HepG2 (cell line): Measurements from ENCODE around the gene CLN6. TPM values are rescaled to one million over a fixed set of nuclear protein-coding genes. Genes with fewer than 3 reads are reported as not detected.

Experiments used
- KAT2B ChIP-seq: fragments of 150-350 bp; IDR thresholded peaks from 2 replicates; pipeline ENCODE4 v1.6.1; 2014; ENCODE audit warnings: low read depth, low read length, borderline replicate concordance
- KAT7 ChIP-seq: IDR thresholded peaks from 2 replicates; pipeline ENCODE4 v1.6.1; 2018; ENCODE audit warnings: borderline replicate concordance, missing compliant biosample characterization
- MAFK ChIP-seq, 2 experiments: IDR thresholded peaks in 1 of 2; conservative IDR thresholded peaks in 1 of 2; 2 replicates each; pipeline ENCODE4 v1.6.1; 2011; ENCODE audit warnings: improper control_type of control experiment in 2 of 2, low read length in 2 of 2
- NFAT5 ChIP-seq: sonication (generic); formaldehyde crosslinking; IDR thresholded peaks from 2 replicates; pipeline ENCODE4 v1.4.0; 2020; ENCODE audit warnings: missing genetic modification reagents
- RELA ChIP-seq: sonication (generic); formaldehyde crosslinking; IDR thresholded peaks from 2 replicates; pipeline ENCODE4 v1.4.0; 2020; ENCODE audit warnings: missing genetic modification reagents
- RXRB ChIP-seq: IDR thresholded peaks from 2 replicates; pipeline ENCODE4 v1.6.1; 2016; ENCODE audit warnings: borderline replicate concordance, missing genetic modification reagents, missing compliant biosample characterization
- SNAPC4 ChIP-seq: sonication (generic); formaldehyde crosslinking; IDR thresholded peaks from 2 replicates; pipeline ENCODE4 v1.4.0; 2020; ENCODE audit warnings: mild to moderate bottlenecking, missing genetic modification reagents
- SRY ChIP-seq: sonication (generic); formaldehyde crosslinking; IDR thresholded peaks from 2 replicates; pipeline ENCODE4 v1.8.0; 2022; ENCODE audit warnings: mild to moderate bottlenecking, missing genetic modification reagents
- THYN1 ChIP-seq: sonication (generic); formaldehyde crosslinking; IDR thresholded peaks from 2 replicates; pipeline ENCODE4 v1.8.1; 2023; ENCODE audit warnings: low read depth, mild to moderate bottlenecking, moderate library complexity, missing genetic modification reagents, borderline replicate concordance
- TRIM24 ChIP-seq: sonication (generic); formaldehyde crosslinking; IDR thresholded peaks from 2 replicates; pipeline ENCODE4 v1.8.0; 2022; ENCODE audit warnings: mild to moderate bottlenecking, missing genetic modification reagents
- ZKSCAN8 ChIP-seq: IDR thresholded peaks from 2 replicates; pipeline ENCODE4 v1.6.1; 2016; ENCODE audit warnings: borderline replicate concordance, missing genetic modification reagents, missing compliant biosample characterization
- ZNF10 ChIP-seq: sonication (generic); formaldehyde crosslinking; IDR thresholded peaks from 2 replicates; pipeline ENCODE4 v1.4.0; 2020; ENCODE audit warnings: mild to moderate bottlenecking, low read depth, missing genetic modification reagents, borderline replicate concordance
- ZNF224 ChIP-seq: sonication (generic); formaldehyde crosslinking; IDR thresholded peaks from 2 replicates; pipeline ENCODE4 v1.5.0; 2020; ENCODE audit warnings: mild to moderate bottlenecking, missing genetic modification reagents
- ZNF619 ChIP-seq: sonication (generic); formaldehyde crosslinking; IDR thresholded peaks from 2 replicates; pipeline ENCODE4 v1.4.0; 2020; ENCODE audit warnings: mild to moderate bottlenecking, missing genetic modification reagents
- ZNF747 ChIP-seq: sonication (generic); formaldehyde crosslinking; IDR thresholded peaks from 2 replicates; pipeline ENCODE4 v1.8.1; 2023; ENCODE audit warnings: missing genetic modification reagents, mild to moderate bottlenecking, borderline replicate concordance
- ZNF75D ChIP-seq: sonication (generic); formaldehyde crosslinking; IDR thresholded peaks from 2 replicates; pipeline ENCODE4 v1.8.1; 2023; ENCODE audit warnings: missing genetic modification reagents, mild to moderate bottlenecking, borderline replicate concordance
- ZNF790 ChIP-seq: sonication (generic); formaldehyde crosslinking; IDR thresholded peaks from 2 replicates; pipeline ENCODE4 v1.8.0; 2022; ENCODE audit warnings: missing genetic modification reagents, mild to moderate bottlenecking, borderline replicate concordance
- polyA plus RNA-seq, 8 experiments: library from polyadenylated mRNA; depleted of rRNA in 3 of 8; stranded (reverse) in 7 of 8; unstranded in 1 of 8; fragments of >200 nt; fragmentation: Illumina TruSeq in 4 of 8; extraction: Trizol in 4 of 8; gene quantifications; 2 replicates each; pipeline versions ENCODE4 v1.2.1 to v1.2.3, GENCODE V29; 2011 to 2016; ENCODE audit warnings: low read depth in 4 of 8, missing spikeins in 1 of 8, mixed read lengths in 1 of 8; ENCODE audit not compliant: insufficient read depth in 1 of 8
- total RNA-seq, 5 experiments: library from RNA; depleted of rRNA; stranded (reverse); fragments of >200 nt; fragmentation: Illumina TruSeq; extraction: Trizol; gene quantifications; 2 replicates each; pipeline ENCODE4 v1.2.3, GENCODE V29; 2016; ENCODE audit warnings: low read depth in 1 of 5

The CLN6 gene
- total and polyA plus RNA-seq, 2 of the 13 experiments (the other 11 are each of a cell fraction or from before 2014, with no cell fraction given), result 24.9 to 27.1 TPM

- TF ChIP-seq NFAT5 (CRISPR knock-in tag) (peak; percentile 77; the same call in 1 of the 2 replicates), ZNF75D (no peak), ZNF747 (CRISPR knock-in tag) (0 out of 2 replicates have a peak, but pooled peaks have one; percentile 79), RXRB (CRISPR knock-in tag) (peak; percentile 74; the same call in 1 of the 2 replicates), MAFK (conservative IDR thresholded peaks at IDR 0.05 in 1 of 2, IDR thresholded peaks at IDR 0.05 in 1 of 2; ENCODE audit: low read length in 2 of 2) (no peak), ZNF224 (CRISPR knock-in tag) (peak; percentile 81; the same call in 1 of the 2 replicates), TRIM24 (CRISPR knock-in tag) (no peak), ZKSCAN8 (CRISPR knock-in tag) (0 out of 2 replicates have a peak, but pooled peaks have one; percentile 32), KAT2B (no peak), KAT7 (CRISPR knock-in tag) (no peak; the same call in 1 of the 2 replicates), SRY (CRISPR knock-in tag) (no peak; the same call in 1 of the 2 replicates), SNAPC4 (CRISPR knock-in tag) (peak; percentile 62; the same call in 1 of the 2 replicates), ZNF790 (CRISPR knock-in tag) (0 out of 2 replicates have a peak, but pooled peaks have one; percentile 20), THYN1 (peak; percentile 31; the same call in 1 of the 2 replicates), RELA (CRISPR knock-in tag) (no peak), ZNF619 (peak; percentile 77; the same call in 1 of the 2 replicates), ZNF10 (CRISPR knock-in tag) (no peak)
These were observed 48.2 kb upstream of the CLN6 start, which contains the start of gene FEM1B (continued) for GRCh38 chr15:68277603-68278344.
